ENCODE results near the gene NLN. TPM values are rescaled to one million over a fixed set of nuclear protein-coding genes. Genes with fewer than 3 reads are reported as not detected.

Gene NLN
- total RNA-seq, 2 experiments from 2014 or later, result 1.4 to 2.5 TPM

DNA sequence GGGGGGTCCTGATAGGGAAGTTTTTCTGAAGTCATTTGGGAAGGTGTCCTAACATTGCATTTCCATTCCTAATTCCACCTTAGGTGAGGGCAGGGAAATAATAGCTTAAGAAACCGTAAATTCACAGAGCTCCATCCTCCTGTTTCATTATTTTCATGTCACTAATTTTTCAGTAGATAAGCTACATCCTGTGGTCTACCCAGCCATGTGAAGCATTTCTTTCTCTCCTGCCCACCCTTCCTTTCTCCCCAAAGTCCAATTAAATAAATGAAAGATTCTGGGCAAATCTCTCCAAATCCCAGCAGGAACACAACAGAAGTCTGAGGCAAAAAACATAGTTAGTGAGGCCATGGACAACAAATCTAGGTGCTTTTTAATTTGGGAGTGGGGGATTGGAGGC, 109.3 kb downstream of the NLN start:
- H3K4me1 Mint-ChIP-seq (ENCODE audit: low read depth), result peaks cover 3% of the 10 kb centered on the region
- H3K27ac ChIP-seq (ENCODE audit: low read depth in 1 of 2, low read length in 2 of 2), result no peak overlapping the region
- CTCF ChIA-PET, result no interaction called here
- H3K27me3 ChIP-seq (ENCODE audit: control insufficient read depth in 1 of 2, insufficient read depth in 2 of 2, low read length in 2 of 2), result no peaks in the 10 kb centered on the region
- no peaks in the 10 kb centered on the region for H3K27me3 Mint-ChIP-seq
- no peaks in the 10 kb centered on the region for H3K36me3 ChIP-seq (ENCODE audit: insufficient read depth, low read length)
- intact Hi-C loops (cut with DNase I, micrococcal nuclease), result no loop called here
- H3K4me3 Mint-ChIP-seq, result no peak overlapping the region
- POLR2A ChIA-PET, result interaction anchor here (0.7 to 1.0 kb wide), 2 partner anchors 22 to 94 kb away, joined by 3 read pairs; no protein-coding TSS in a partner anchor
- no peaks in the 10 kb centered on the region for H3K9me3 Mint-ChIP-seq
- no peaks in the 10 kb centered on the region for H3K4me1 ChIP-seq (ENCODE audit: insufficient read depth, low read length)
- TF ChIP-seq, protein P1, sequence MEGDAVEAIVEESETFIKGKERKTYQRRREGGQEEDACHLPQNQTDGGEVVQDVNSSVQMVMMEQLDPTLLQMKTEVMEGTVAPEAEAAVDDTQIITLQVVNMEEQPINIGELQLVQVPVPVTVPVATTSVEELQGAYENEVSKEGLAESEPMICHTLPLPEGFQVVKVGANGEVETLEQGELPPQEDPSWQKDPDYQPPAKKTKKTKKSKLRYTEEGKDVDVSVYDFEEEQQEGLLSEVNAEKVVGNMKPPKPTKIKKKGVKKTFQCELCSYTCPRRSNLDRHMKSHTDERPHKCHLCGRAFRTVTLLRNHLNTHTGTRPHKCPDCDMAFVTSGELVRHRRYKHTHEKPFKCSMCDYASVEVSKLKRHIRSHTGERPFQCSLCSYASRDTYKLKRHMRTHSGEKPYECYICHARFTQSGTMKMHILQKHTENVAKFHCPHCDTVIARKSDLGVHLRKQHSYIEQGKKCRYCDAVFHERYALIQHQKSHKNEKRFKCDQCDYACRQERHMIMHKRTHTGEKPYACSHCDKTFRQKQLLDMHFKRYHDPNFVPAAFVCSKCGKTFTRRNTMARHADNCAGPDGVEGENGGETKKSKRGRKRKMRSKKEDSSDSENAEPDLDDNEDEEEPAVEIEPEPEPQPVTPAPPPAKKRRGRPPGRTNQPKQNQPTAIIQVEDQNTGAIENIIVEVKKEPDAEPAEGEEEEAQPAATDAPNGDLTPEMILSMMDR (IDR thresholded peaks at IDR 0.05), result no peak
- no peaks in the 10 kb centered on the region for H3K9me3 ChIP-seq (ENCODE audit: control insufficient read depth in 1 of 2, insufficient read depth in 1 of 2, low read length in 2 of 2)
- H3K4me3 ChIP-seq (ENCODE audit: low read length), result no peak overlapping the region
- no peaks in the 10 kb centered on the region for H3K36me3 Mint-ChIP-seq (ENCODE audit: low read depth)
- no peak for ATAC-seq (ENCODE audit: poor library complexity)
- no peak overlapping the region for H3K27ac Mint-ChIP-seq
- no peak for DNase-seq

DNA sequence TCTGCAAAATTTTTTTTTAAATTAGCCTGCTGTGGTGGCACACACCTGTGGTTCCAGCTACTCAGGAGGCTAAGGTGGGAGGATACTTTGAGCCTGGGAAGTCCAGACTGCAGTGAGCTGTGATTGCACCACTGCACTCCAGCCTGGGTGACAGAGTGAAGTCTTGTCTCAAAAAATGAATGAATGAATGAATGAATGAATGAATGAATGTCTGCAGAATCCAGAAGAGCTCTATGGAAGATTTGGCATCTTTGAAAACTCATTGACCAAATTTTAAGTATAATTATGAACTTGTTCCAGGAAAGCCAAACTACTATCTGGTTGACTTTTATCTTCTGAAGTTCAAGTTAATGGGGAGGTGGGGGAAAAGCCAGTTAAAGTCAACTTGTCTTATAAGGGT, 110.1 kb downstream of the NLN start:
- TF ChIP-seq, protein P1 (IDR thresholded peaks at IDR 0.05), result no peak
- no peaks in the 10 kb centered on the region for H3K4me1 Mint-ChIP-seq (ENCODE audit: low read depth)

DNA sequence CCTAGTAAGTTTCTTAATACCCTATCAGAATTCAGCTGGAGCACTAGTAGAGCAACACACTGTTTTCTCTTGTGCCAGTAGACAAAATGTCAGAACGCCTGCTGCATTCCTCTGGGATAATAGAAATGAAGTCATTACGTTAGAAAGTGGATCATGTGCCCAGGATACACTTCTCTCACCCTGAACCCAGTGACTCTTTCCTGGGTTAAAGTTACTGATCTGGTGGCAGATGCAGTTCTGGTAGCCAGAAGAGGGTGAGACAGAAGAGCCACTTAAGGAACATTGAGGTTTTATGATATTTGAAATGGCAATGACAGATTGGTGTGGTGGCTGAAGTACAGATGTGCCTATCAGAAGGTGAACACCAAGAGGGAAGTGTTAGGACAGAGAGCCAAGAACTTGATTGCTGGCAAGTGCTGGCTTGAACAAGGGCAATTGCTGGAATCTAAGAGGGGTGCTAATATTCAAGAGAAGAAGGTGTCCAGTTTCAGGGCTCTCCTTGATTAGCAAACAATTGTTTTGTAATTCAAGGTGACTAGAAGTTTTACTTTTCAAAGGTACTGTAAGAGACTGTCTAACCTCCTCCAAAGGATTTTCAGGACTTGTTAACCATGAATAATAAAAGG, 110.7 kb downstream of the NLN start:
- TF ChIP-seq, protein P1 (IDR thresholded peaks at IDR 0.05), result no peak
- Mint-ChIP-seq H3K4me1 (ENCODE audit: low read depth) (no peaks in the 10 kb centered on the region), H3K36me3 (ENCODE audit: low read depth) (no peaks in the 10 kb centered on the region), H3K4me3 (no peak overlapping the region), H3K9me3 (no peaks in the 10 kb centered on the region), H3K27me3 (no peaks in the 10 kb centered on the region), H3K27ac (no peak overlapping the region)
- ChIA-PET POLR2A (no interaction called here), CTCF (no interaction called here)
- DNase-seq (no peak), ATAC-seq (ENCODE audit: poor library complexity) (no peak)
- Histone ChIP-seq H3K4me3 (ENCODE audit: low read length) (no peak overlapping the region), H3K9me3 (ENCODE audit: control insufficient read depth in 1 of 2, insufficient read depth in 1 of 2, low read length in 2 of 2) (no peaks in the 10 kb centered on the region), H3K27ac (ENCODE audit: low read depth in 1 of 2, low read length in 2 of 2) (no peak overlapping the region), H3K4me1 (ENCODE audit: insufficient read depth, low read length) (no peaks in the 10 kb centered on the region), H3K36me3 (ENCODE audit: insufficient read depth, low read length) (no peaks in the 10 kb centered on the region), H3K27me3 (ENCODE audit: control insufficient read depth in 1 of 2, insufficient read depth in 2 of 2, low read length in 2 of 2) (no peaks in the 10 kb centered on the region)
- intact Hi-C loops (cut with DNase I, micrococcal nuclease), result no loop called here

More for the DNA sequence above, 110.1 kb downstream of the NLN start:
- H3K36me3 ChIP-seq (ENCODE audit: insufficient read depth, low read length), result no peaks in the 10 kb centered on the region
- DNase-seq (no peak), ATAC-seq (ENCODE audit: poor library complexity) (no peak)
- no peaks in the 10 kb centered on the region for H3K4me1 ChIP-seq (ENCODE audit: insufficient read depth, low read length)
- H3K4me3 Mint-ChIP-seq, result no peak overlapping the region
- CTCF ChIA-PET, result no interaction called here
- POLR2A ChIA-PET, result interaction anchor here (1.0 kb wide), 1 partner anchor 93 kb away, joined by 3 read pairs; no protein-coding TSS in a partner anchor
- H3K9me3 Mint-ChIP-seq, result no peaks in the 10 kb centered on the region
- H3K9me3 ChIP-seq (ENCODE audit: control insufficient read depth in 1 of 2, insufficient read depth in 1 of 2, low read length in 2 of 2), result no peaks in the 10 kb centered on the region
- H3K27me3 ChIP-seq (ENCODE audit: control insufficient read depth in 1 of 2, insufficient read depth in 2 of 2, low read length in 2 of 2), result no peaks in the 10 kb centered on the region
- no peaks in the 10 kb centered on the region for H3K27me3 Mint-ChIP-seq
- H3K36me3 Mint-ChIP-seq (ENCODE audit: low read depth), result no peaks in the 10 kb centered on the region
- no peak overlapping the region for H3K27ac Mint-ChIP-seq
- no peak overlapping the region for H3K4me3 ChIP-seq (ENCODE audit: low read length)
- intact Hi-C loops (cut with DNase I, micrococcal nuclease), result no loop called here
- H3K27ac ChIP-seq (ENCODE audit: low read depth in 1 of 2, low read length in 2 of 2), result no peak overlapping the region

All from CD4-positive, alpha-beta T cell (primary cell).